22Rv1 (cell line): ENCODE results near the gene SLIT3.

Experiments used
- CTCF ChIP-seq: fragments of 450-650 bp; IDR thresholded peaks from 2 replicates; pipeline ENCODE4 v1.5.1; 2017; ENCODE audit warnings: mild to moderate bottlenecking
- ZFX ChIP-seq: fragments of 450-650 bp; IDR thresholded peaks from 2 replicates; pipeline ENCODE4 v1.6.1; 2017; ENCODE audit warnings: antibody characterized with exemption, borderline replicate concordance

DNA sequence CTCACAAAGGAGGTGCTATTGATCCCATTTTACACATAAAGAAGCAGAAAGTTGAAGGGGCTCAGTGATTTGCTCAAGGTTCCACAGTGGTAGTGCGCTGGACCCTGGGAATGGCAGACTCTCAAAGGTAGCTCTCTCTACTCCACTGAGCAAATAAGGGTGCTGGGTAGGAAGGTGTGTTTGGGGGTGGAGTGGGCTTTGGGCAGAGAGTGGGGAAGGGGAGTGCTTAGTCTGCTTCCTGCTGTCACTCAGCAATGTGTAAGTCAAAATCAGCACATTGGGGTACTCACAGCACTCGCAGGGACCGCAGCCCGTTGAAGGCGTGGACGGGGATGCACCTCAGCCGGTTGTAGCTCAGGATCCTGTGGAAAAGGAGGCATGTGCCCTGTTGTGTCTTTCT, 579.0 kb downstream of the SLIT3 start:
- TF ChIP-seq CTCF (no peak), ZFX (no peak)
